Karpas-422 (cell line): ENCODE results near the gene CDH8. TPM values are rescaled to one million over a fixed set of nuclear protein-coding genes. Genes with fewer than 3 reads are reported as not detected.

ENCODE experiments used
- DNase-seq: peaks from one replicate; pipeline ENCODE4 v3.0.0-alpha.2; 2015
- H2AFZ ChIP-seq: fragments of 200-600 bp; sonication (generic); 2 replicates; pipeline ENCODE4 v1.6.1; 2014; ENCODE audit warnings: antibody characterized with exemption, low read length, mixed read lengths
- H3K27ac ChIP-seq: fragments of 200-600 bp; sonication (generic); 2 replicates; pipeline ENCODE4 v1.5.1; 2014; ENCODE audit warnings: mild to moderate bottlenecking, low read length, moderate library complexity
- H3K27me3 ChIP-seq: fragments of 200-600 bp; sonication (generic); 2 replicates; pipeline ENCODE4 v1.6.1; 2014; ENCODE audit warnings: low read length, mixed read lengths
- H3K36me3 ChIP-seq: fragments of 200-600 bp; sonication (generic); 2 replicates; pipeline ENCODE4 v1.6.1; 2014; ENCODE audit warnings: low read length, mixed read lengths; ENCODE audit not compliant: insufficient read depth
- H3K4me1 ChIP-seq: fragments of 200-600 bp; sonication (generic); 2 replicates; pipeline ENCODE4 v1.6.1; 2014; ENCODE audit warnings: mild to moderate bottlenecking, low read length, mixed read lengths
- H3K4me2 ChIP-seq: fragments of 200-600 bp; sonication (generic); 2 replicates; pipeline ENCODE4 v1.6.1; 2014; ENCODE audit warnings: low read length, low read depth, mild to moderate bottlenecking; ENCODE audit not compliant: poor library complexity, severe bottlenecking
- H3K4me3 ChIP-seq: fragments of 200-600 bp; sonication (generic); 2 replicates; pipeline ENCODE4 v1.5.1; 2014; ENCODE audit warnings: mild to moderate bottlenecking, antibody characterized with exemption, low read length, mixed read lengths
- H3K79me2 ChIP-seq: fragments of 200-600 bp; sonication (generic); 2 replicates; pipeline ENCODE4 v1.6.1; 2014; ENCODE audit warnings: mild to moderate bottlenecking, low read length, mixed read lengths
- H3K9ac ChIP-seq: fragments of 200-600 bp; sonication (generic); 2 replicates; pipeline ENCODE4 v1.6.0; 2014; ENCODE audit warnings: low read length
- H3K9me2 ChIP-seq: fragments of 200-600 bp; sonication (generic), shearing (Covaris generic); replicated peaks from 2 replicates; pipeline ENCODE4 v1.6.0; 2014; ENCODE audit warnings: mild to moderate bottlenecking, low read length, moderate library complexity; ENCODE audit not compliant: insufficient read depth
- H3K9me3 ChIP-seq: fragments of 300-700, 200-600 bp; sonication (generic); 2 replicates; pipeline ENCODE4 v1.6.1; 2014; ENCODE audit warnings: low read length, mixed read lengths
- H4K20me1 ChIP-seq: fragments of 200-600 bp; sonication (generic); 2 replicates; pipeline ENCODE4 v1.6.1; 2014; ENCODE audit warnings: mild to moderate bottlenecking, antibody characterized with exemption, low read length, low read depth; ENCODE audit not compliant: insufficient read depth
- total RNA-seq: library from RNA; depleted of rRNA; stranded (reverse); fragments of >200 nt; shearing (Covaris generic); gene quantifications from 2 replicates; pipeline ENCODE4 v1.2.3, GENCODE V29; 2014; ENCODE audit warnings: low replicate concordance

CDH8 gene
- total RNA-seq, 1 experiment from 2014 or later: not detected

GRCh38 chr16:61969077-61969382 is 67.2 kb downstream of the CDH8 start:
- no peaks in the 10 kb centered on the region for H3K79me2 ChIP-seq
- no peak overlapping the region for H3K9ac ChIP-seq
- no peaks in the 10 kb centered on the region for H3K36me3 ChIP-seq

GRCh38 chr16:61968242-61969076 is 67.8 kb downstream of the CDH8 start:
- H2AFZ ChIP-seq: no peak overlapping the region
- H3K36me3 ChIP-seq: no peaks in the 10 kb centered on the region
- no peaks in the 10 kb centered on the region for H3K27me3 ChIP-seq
- no peak overlapping the region for H3K4me3 ChIP-seq
- H3K4me1 ChIP-seq: no peaks in the 10 kb centered on the region
- H3K9me2 ChIP-seq: no peaks in the 10 kb centered on the region
- no peaks in the 10 kb centered on the region for H3K79me2 ChIP-seq
- DNase-seq: no peak
- no peak overlapping the region for H3K4me2 ChIP-seq
- no peak overlapping the region for H3K27ac ChIP-seq
- no peaks in the 10 kb centered on the region for H4K20me1 ChIP-seq
- no peak overlapping the region for H3K9ac ChIP-seq
- peaks cover 9% of the 10 kb centered on the region; the same call in 1 of the 2 replicates for H3K9me3 ChIP-seq

More at GRCh38 chr16:61969077-61969382, 67.2 kb downstream of the CDH8 start:
- Histone ChIP-seq H3K27ac (no peak overlapping the region), H4K20me1 (no peaks in the 10 kb centered on the region), H3K4me3 (no peak overlapping the region), H3K27me3 (no peaks in the 10 kb centered on the region), H3K4me1 (no peaks in the 10 kb centered on the region), H2AFZ (no peak overlapping the region), H3K9me3 (peaks cover 12% of the 10 kb centered on the region; the same call in 1 of the 2 replicates), H3K9me2 (no peaks in the 10 kb centered on the region), H3K4me2 (no peak overlapping the region)
- DNase-seq: no peak

- H3K27ac ChIP-seq: no peak overlapping the region
- no peak overlapping the region for H3K9ac ChIP-seq
- no peak for DNase-seq
- no peaks in the 10 kb centered on the region for H3K36me3 ChIP-seq
- H3K9me2 ChIP-seq: no peaks in the 10 kb centered on the region
- H3K9me3 ChIP-seq: peaks cover 3% of the 10 kb centered on the region; the same call in 1 of the 2 replicates
- no peak overlapping the region for H2AFZ ChIP-seq
- no peaks in the 10 kb centered on the region for H4K20me1 ChIP-seq
- H3K4me2 ChIP-seq: no peak overlapping the region
- no peaks in the 10 kb centered on the region for H3K4me1 ChIP-seq
- H3K4me3 ChIP-seq: no peak overlapping the region
- H3K79me2 ChIP-seq: no peaks in the 10 kb centered on the region
- H3K27me3 ChIP-seq: no peaks in the 10 kb centered on the region
These were observed 79.0 kb downstream of the CDH8 start for GRCh38 chr16:61957075-61957855.

GRCh38 chr16:61952841-61953240 is 83.4 kb downstream of the CDH8 start:
- Histone ChIP-seq H3K9me3 (peaks cover 4% of the 10 kb centered on the region), H3K4me3 (no peak overlapping the region), H3K9ac (no peak overlapping the region), H3K27ac (no peak overlapping the region), H3K79me2 (no peaks in the 10 kb centered on the region), H3K4me1 (no peaks in the 10 kb centered on the region), H4K20me1 (no peaks in the 10 kb centered on the region), H3K4me2 (no peak overlapping the region), H3K27me3 (no peaks in the 10 kb centered on the region), H3K36me3 (no peaks in the 10 kb centered on the region), H3K9me2 (no peaks in the 10 kb centered on the region), H2AFZ (no peak overlapping the region)
- no peak for DNase-seq

GRCh38 chr16:61948414-61948813 is 87.8 kb downstream of the CDH8 start:
- Histone ChIP-seq H3K9me3 (peaks cover 8% of the 10 kb centered on the region), H3K27ac (no peak overlapping the region), H3K4me1 (no peaks in the 10 kb centered on the region), H3K27me3 (no peaks in the 10 kb centered on the region), H3K9me2 (no peaks in the 10 kb centered on the region), H3K36me3 (no peaks in the 10 kb centered on the region), H2AFZ (no peak overlapping the region), H3K9ac (no peak overlapping the region), H3K4me2 (no peak overlapping the region), H3K79me2 (no peaks in the 10 kb centered on the region), H3K4me3 (no peak overlapping the region), H4K20me1 (no peaks in the 10 kb centered on the region)
- no peak for DNase-seq

GRCh38 chr16:61946019-61946418 is 90.2 kb downstream of the CDH8 start:
- Histone ChIP-seq H3K79me2 (no peaks in the 10 kb centered on the region), H3K9me3 (peaks cover 8% of the 10 kb centered on the region), H4K20me1 (no peaks in the 10 kb centered on the region), H3K9me2 (no peaks in the 10 kb centered on the region), H3K9ac (no peak overlapping the region), H2AFZ (no peak overlapping the region), H3K4me2 (no peak overlapping the region), H3K27me3 (no peaks in the 10 kb centered on the region), H3K4me3 (no peak overlapping the region), H3K27ac (no peak overlapping the region), H3K36me3 (no peaks in the 10 kb centered on the region), H3K4me1 (no peaks in the 10 kb centered on the region)
- DNase-seq: no peak

GRCh38 chr16:61945511-61945910 is 90.7 kb downstream of the CDH8 start:
- Histone ChIP-seq H3K9me2 (no peaks in the 10 kb centered on the region), H3K4me3 (no peak overlapping the region), H3K9ac (no peak overlapping the region), H3K4me1 (no peaks in the 10 kb centered on the region), H3K27me3 (no peaks in the 10 kb centered on the region), H3K36me3 (no peaks in the 10 kb centered on the region), H3K27ac (no peak overlapping the region), H3K79me2 (no peaks in the 10 kb centered on the region), H4K20me1 (no peaks in the 10 kb centered on the region), H3K9me3 (peaks cover 8% of the 10 kb centered on the region), H2AFZ (no peak overlapping the region), H3K4me2 (no peak overlapping the region)
- no peak for DNase-seq

- Histone ChIP-seq H3K9me3 (peaks cover 10% of the 10 kb centered on the region), H3K9me2 (no peaks in the 10 kb centered on the region), H3K4me1 (no peaks in the 10 kb centered on the region), H3K9ac (no peak overlapping the region), H3K27ac (no peak overlapping the region), H3K79me2 (no peaks in the 10 kb centered on the region), H2AFZ (no peak overlapping the region), H3K36me3 (no peaks in the 10 kb centered on the region), H3K4me2 (no peak overlapping the region), H3K27me3 (no peaks in the 10 kb centered on the region), H4K20me1 (no peaks in the 10 kb centered on the region), H3K4me3 (no peak overlapping the region)
- DNase-seq: no peak
These were observed 92.2 kb downstream of the CDH8 start for GRCh38 chr16:61944004-61944403.
